ENCODE results near the gene INPP5A.

DNA sequence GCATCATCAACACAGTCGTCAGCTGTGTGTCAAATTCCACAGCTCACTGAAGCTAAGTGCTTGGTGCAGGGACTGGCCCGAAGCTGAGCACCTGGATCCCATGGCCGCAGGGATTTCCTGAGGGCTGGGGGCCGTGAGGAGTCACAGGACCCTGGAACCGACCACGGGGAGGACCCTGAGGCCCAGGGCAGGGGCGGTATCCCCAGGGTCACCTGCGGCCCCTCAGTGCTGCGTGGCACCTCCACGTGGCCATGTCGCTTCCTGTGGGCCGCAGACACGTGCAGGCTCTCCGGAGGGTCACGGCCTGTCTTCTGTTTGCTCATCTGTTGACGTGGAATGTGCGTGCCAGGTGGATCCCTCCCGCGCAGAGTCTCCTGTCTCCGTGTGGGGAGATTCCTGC, 194.9 kb downstream of the INPP5A start:
- no peak for TF ChIP-seq POLR2A (IDR thresholded peaks at IDR 0.05)
- no peak for TF ChIP-seq CTCF (IDR thresholded peaks at IDR 0.05)
